ENCODE results near the gene SLC36A3.
A peak's percentile ranks its signal among the peaks of the same experiment; 100 is the strongest.

SLC36A3 gene

DNA sequence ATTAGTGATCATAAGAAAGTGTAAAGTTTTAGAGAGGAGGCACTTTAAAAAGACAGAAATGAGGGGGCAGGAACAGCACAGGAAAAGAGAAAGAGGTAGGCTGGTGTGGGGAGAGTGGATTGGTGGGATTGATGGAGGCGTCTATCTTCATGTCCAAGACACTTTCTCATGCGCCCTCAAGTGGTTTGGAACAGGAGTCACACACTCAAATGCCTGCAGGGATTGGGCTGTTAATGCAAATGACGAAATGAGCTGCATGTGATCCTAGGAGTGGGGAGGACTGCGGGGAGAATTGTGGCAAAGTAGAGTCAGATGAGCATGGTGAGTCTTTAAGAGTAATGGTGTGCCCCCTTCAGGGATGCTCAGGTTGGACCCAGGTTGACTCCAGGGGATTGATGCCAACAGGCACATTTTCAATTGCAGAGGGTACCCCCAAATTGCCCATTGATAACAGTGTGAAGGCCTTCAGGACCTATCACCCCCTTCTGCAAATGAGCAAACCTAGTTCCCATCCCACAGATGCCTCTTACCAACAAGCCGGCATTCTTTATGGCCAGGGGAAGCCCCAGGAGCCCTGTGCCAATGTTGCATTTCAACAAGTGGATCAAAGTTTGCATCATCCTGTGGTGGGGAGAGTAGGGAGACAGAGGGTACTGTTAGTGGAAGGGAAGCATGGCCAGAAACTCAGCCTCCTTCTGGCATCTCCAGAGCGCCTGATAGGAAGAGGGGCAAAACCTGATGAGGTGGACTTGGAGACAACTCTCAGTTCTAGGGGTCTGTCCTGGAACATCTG is 5.3 kb downstream of the SLC36A3 start:
- no peak for DNase-seq

DNA sequence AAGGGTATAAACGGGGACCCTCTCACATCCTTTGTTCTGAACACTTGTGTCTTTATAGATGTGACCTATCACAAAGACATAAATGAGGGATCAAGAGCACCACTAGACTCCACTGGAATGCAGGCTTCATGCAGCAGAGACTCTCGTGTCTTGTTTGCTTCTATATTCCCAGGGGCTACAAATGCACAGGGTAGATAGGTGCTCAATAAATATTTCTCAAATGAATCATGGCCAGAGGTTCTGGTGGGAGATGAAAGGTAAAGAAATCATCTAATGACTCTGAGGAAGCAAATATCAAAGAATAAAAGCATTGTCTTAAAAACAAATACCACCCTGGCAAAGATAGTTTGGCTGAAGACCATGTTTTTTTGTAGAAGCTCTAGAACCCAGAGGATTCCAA is 6.6 kb downstream of the SLC36A3 start:
- DNase-seq = no peak

DNA sequence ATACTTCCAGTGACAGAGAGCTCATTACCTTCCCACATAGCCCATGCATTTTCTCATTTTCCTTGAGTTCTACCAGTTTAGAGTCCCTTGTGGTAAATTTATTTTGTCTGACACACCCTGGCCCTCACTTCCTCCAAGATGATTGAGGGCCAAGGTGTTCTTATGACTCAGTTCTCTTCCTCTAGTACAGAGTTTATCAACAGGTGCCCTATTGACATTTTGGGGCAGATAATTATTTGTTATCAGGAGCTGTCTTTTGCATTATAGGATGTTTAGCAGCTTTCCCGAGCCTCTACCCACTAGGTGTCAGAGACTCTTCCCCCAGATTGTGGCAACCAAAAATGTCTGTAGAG is 7.1 kb downstream of the SLC36A3 start:
- no peak for DNase-seq

DNA sequence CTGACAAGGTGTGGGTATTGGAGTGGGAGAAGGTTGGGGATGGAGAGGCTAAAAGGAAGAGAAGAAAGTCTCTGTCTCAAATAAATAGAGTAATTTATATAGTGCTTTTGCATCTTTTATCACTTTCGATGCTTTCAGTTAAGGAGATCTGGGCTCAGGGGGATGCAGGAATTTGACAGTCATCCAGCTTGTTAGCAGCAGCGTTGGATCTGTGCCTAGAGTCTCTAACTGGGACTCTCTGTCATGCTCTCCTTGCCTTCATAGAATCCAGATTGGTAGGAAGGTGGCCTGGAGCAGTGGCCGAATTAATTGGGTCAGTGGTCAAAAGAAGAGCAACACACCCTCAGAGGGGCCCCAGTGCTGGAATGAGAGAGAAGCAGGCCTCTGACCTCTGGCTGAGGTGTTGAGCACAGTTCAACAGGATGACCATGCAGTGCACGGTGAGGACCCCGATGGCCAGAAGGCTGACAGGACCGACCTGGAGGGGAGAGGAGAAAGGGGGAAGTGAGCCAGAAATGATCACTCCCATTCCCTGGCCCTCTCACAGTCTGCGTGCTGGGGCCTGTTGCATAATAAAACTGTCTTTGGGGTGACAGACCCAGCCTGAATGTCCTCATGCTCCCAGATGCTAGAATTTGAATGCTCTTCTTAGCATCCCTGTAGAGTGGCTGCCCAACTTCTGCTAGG is 7.6 kb downstream of the SLC36A3 start:
- DNase-seq = no peak

DNA sequence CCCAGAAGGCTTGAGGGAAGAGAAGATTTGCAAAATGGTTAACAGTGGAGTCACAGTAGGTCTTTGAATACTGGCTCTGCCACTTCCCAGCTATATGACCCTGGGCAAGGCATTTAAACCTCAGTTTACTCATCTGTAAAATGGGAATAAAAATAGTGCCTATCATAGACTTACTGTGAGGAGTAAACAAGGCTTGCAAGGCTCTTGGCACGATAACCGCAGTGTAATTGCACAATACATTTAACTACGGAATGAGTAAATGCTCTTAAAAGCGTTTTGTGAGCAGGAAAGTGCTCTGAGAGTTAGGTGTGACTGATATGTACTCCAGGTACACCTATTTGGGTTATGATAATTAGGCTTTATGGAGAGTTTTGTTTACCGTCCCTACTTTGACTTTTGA is 8.4 kb downstream of the SLC36A3 start:
- DNase-seq = no peak

DNA sequence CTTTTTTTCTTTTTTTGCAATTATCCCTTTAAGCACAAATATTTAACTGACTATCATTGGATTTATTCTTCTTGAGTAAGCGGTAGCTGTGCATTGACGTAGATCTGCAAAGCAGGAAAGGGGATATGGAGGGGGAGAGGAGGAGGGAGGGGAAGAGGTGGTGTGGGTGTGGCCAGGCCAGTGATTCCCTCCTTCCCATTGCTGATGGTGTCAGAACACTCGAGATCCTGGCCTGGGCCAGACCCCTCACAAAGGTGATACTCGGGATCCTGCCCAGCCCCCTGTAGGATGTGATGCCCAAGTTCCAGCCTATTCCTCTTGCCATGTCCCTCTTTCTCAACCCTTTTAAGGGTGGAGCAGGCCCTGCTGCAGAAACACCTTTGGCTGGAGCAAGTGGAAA is 9.9 kb downstream of the SLC36A3 start:
- DNase-seq = no peak

DNA sequence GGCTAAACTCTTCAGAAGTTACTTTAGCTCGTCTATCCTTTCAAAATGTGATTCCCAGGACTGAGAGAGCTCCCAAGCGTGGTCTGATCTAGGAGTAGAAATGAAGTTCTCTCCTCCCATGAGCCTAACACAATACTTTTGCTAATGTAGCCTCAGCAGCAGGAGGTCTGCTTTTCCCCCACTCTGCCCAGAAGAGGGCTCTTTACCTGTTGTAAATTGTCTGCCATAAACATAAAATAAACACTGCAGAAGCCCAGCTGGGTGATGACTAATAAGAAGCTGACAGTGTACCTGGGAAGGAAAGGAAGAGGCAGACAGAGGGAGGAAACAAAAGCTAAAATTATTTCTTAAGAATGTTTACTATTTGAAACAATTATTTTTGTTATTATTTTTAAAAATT is 15.4 kb downstream of the SLC36A3 start:
- no peak for DNase-seq

DNA sequence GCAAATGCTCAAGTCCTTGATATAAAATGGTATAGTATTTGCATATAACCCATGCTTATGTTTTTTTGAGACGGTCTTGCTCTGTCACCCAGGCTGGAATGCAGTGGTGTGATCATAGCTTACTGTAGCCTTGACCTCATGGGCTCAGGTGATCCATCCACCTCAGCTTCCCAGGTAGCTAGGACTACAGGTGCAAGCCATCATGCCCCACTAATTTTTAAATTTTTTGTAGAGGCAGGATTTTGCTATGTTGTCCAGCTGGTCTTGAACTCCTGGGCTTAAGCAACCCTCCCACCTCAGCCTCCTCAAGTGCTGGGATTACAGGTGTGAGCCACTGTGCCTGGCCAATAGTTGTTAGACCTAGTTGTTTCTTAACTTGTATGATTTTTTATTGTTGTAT is 17.3 kb downstream of the SLC36A3 start:
- DNase-seq = no peak

DNA sequence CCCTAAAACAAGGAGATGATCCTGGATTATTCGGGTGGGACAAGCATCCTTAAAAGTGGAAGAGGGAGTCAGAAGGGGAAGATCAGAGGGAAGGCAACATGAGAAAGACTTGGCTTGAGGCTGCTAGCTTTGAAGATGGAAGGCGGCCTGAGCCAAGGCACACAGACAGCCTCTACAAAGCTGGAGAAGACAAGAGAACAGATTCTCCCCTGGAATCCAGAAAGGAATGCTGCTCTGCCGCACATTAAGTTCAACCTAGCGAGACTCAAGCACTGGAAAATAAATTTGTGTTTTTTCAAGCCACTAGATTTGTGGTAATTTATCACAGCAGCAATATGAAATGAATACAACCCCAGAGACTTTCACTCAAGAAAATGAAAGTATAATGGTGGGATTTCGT is 17.9 kb downstream of the SLC36A3 start:
- DNase-seq = no peak

DNA sequence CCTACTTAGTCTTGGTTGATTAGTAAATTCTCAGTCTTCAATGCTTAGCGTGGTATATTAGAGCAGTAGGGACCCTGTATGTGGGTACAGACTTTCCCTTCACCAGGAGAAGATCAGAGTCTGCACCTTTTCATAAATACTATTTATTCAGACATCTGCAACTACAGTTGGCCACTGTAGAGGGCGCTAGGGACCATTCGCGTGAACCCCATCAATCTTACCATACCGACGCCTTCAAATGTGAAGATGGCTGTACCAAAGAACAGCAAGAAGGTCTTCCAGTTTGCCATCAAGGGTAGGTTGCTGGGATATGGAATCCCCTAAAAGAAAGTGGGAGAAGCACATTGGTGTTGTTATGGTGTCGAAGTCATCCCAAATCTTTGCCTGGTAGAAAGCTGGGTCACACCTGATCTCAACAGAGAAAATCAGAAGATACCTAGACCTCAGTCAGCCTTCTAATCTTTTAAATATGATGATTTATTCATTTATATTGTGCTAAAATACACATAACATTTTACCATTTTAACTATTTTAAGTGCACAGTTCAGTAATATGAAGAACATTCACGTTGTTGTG is 19.1 kb downstream of the SLC36A3 start:
- no peak for DNase-seq

DNA sequence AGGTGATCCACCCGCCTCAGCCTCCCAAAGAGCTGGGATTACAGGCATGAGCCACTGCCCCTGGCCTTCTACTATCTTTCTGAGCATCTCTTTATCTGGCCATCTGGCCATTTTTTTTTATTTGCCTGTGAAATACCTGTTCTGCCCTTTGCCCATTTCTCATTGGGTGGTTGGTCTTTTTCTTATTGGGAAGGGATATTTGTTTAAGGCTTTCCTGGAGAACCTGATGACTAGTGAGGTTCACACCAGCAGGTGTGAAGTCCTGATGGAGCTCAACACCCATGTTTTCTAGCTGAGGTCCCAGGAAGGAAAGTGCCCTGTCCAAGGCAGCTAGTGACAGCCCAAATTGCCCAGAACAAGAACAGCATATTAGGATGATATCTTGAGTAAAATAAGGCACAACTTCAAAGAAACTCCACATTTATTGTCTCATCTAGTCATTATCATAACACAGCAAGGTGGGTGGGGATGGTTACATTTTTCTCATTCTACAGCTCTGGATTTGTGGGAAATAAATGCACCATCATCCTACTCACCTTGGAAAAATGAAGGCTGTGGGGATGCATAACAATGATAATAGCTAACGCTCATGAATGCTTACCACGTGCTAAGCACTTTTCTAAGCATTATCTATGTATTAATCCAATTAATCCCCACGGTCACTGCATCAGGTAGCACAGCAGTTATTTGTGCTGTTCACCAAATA is 20.3 kb downstream of the SLC36A3 start:
- no peak for DNase-seq

DNA sequence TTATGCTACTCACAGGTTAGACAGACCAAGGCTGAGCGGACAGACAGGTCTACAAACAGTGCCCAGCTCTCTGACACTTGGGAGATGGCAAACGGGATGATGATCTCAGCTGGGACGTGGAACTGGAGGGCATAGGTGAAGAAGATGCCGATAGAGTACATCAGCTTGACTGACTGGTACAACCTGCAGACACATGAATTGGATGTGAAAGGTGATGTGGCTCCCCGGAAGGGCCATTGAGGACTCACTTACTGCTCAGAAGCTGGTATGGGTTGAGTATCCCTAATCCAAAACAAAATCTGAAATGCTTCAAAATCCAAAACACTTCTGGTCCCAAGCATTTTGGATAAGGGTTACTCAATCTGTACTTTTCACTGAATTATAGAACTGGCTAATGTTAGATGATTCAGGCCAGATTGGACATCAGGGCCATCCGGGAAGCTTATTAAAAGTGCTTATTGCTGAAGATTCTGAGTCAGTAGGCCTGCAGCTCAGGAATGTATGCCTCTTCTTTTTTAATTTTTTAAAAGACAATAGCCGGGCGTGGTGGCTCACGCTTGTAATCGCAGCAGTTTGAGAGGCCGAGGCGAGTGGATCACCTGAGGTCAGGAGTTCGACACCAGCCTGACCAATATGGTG is 22.4 kb downstream of the SLC36A3 start:
- no peak for DNase-seq

DNA sequence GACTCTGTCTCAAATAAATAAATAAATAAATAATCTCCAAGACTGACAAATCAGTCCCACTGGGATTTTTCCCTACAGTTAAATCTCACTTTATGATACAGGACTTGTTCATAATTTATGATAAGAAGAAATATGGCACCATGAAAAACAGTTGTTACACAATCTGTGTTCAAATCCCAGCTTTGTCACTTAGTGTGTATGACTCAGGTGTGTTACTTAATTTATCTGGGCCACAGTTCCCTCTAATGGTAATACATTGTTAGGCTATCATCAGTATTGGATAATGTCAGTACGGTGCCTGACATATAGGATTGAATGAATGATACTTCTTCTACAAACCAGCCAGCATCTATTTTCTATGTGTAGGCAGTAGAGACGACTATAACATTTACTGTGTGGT is 23.1 kb downstream of the SLC36A3 start:
- DNase-seq = no peak

DNA sequence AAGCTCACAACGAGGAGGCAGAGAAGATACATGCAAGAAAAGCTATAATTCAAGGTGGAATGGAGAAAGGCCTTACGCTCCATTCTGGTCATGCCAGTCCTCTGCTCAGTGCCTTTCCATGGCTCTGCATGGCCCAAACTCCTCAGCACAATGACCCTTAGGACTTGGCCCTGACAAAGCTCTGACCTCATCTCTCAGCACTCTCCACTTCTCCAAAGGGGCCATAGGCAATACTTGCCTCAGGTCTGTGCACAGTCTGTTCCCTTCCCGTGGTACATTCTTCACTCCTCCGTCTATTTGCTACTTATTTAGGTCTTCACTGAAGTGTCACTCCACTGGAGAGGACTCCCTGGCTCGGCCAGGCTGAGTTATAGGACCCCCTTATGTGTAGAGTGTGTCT is 24.7 kb downstream of the SLC36A3 start:
- DNase-seq = no peak

DNA sequence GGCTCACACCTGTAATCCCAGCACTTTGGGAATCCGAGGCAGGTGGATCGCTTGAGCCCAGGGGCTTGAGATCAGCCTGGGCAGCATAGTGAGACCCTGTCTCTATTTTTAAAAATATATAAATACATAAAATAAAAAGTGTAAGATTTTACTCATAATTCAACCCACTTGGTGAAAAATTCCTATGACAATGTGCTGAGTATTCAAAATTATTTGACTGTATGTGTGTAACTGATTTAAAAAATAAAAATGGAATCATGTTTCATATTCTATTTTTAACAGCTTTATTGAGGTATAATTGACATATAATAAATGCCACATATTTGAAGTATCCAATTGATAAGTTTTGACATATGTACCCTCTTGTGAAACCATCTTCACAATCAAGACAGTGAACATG is 27.8 kb downstream of the SLC36A3 start:
- DNase-seq = no peak

DNA sequence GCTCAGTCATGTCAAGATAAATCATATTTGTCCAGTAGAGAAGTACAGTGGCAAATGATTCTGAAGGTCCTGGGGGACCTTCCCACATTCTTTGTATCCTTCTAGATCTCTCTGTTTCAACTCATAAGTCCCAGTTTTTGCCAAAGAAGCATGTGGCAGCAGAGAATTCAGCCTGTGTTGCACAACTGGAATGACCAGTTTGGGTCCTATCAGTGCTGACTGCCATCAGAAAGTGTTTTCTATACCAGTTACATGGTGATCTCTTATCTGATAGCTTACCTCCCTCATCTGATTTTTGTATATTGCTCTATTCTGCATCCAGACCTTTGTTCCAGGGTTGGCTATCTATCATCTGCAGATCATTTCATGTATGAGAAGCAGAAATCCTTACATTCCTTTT is 28.9 kb downstream of the SLC36A3 start:
- no peak for DNase-seq

DNA sequence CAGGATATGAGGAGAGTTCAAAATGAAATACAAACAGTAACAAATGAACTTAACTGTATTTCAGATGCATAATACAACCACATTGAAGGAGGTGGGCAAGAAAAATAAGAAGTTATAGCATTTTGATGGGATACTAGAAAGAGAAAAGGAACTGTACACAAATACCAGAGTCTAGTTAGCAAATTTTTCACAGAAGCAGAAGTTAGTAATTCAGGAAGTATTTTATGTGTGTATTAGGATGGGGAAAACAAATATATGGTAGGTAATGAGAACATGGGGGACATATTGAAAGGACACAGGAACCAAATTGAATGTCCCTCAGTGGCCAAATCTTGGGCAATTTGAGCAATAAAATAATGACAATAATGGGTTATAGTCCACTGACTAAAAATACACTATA is 32.2 kb downstream of the SLC36A3 start:
- no peak for DNase-seq

DNA sequence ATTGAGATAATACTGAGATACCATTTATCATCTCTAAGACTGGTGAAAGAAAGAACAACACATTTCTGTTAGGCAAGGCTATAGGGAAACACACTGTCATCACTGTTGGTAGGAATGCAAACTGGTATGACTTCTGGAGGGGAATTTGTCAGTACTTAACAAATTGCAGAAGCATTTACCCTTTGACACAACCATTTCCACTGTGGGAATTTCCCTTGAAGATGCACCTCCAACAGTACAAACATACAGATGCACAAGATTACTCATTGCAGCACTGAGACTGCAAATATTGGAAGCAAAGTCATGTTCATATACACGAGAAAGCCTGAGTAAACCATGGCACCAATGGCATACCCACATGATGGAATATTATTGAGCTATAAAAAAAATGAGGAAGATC is 33.0 kb downstream of the SLC36A3 start:
- no peak for DNase-seq

DNA sequence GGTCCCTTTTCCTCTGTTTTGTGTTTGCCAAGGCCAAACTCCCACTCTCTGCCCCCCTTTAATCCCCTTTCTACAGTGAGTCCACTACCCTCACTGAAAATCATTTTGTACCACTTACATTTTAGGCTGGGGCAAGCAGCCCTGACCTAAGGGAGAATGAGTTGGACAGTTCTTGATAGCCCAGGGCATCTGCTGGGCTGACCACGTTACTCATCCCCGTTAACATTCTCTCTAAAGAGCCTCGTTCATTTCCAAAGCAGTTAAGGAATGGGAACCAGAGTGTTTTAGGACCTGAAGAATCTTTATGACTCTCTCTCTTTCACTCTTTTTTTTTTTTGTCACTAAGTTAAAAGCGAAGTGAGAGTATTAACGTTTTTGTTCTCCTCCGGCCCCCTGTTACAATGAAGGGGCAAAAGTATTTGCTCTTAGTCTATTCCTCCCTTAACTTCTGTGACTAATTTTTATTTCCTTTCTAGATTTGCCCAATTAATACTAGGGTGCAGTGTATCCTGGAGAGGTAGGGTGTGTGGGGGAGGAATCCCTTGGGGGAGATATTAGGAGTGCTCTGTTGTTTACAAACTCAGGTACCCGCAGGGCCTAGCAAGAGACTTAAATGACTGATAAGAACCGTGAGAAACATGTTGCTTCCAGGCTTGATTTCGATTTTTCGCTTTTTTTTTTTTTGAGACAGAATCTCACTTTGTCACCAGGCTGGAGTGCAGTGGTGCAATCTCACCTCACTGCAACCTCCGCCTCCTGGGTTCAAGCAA is 35.9 kb downstream of the SLC36A3 start:
- no peak for DNase-seq

DNA sequence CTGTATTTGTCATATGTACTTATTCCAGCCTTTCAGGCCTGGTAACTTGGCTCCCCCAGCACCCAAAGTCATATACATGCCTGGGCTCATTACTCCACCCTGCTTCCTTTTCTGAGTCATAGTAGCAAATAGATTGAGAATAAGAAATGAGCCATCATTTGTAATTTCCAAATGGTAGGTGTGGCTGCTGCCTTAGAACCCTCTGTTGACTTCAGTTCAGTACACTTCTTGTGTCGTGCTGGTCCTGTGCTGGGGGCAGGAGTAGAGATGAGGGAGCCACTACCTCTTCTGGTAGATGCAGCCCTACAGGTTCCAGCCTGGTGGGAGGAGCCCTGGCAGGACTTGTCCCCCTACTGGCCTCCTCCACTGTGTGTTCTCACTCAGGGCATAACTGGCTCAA is 39.5 kb downstream of the SLC36A3 start:
- DNase-seq = peak; percentile 17

DNA sequence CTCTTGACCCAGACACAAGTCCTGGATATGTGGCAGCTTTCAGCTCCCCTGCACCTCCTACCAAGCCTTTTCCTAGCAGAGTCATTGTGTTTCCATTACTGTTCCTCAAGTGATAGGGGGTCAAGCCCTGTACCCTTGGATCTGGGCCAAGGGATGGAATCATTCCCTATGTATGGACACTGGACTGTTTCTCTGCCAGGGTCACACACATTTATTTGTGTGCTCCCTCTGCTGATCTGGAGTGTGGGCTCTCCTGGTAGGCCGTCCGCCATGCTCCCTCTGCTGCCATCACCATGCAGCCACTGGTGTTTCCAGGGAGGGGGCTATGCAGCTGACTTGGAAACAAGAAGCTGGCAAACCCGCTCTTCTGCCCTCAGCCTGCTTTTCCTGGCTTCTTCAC is 41.0 kb downstream of the SLC36A3 start:
- DNase-seq = no peak

DNA sequence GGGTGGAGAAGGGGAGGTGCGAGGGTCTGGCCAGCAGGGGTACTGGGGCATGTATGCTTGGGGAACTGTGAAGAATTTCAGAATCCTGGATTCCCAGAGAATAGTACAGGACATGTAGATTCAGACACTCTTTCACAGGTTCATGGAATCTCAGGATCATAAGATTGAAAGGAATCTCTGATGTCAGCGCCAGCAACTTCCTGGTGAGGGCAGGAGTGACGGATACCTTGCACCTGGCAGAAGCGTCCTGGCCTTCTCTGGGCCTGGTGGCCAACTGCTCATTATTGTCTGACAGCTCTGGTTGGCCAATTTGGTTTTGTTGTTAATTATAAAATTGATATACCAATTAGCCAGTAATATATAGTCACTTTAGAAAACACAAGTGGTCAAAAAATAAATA is 43.6 kb downstream of the SLC36A3 start:
- DNase-seq = no peak

DNA sequence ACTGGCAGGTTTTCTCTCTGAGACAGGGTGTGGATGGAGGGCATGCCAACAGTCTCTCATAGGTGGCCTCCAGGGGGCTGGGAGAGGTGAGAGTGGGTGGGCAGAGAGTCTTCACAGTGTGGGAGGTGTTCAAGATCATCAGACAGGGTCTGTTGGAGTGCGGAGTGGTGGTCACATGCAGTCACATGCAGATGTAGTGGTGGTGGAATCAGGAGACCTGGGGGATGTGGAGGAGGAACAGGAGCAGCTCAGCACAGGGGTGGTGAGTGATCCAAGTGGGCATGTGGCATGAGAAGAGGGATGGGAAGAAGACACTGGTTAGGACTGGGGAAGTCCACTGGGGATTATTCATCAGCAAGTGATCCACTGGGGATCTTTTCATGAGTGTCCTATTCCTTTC is 44.8 kb downstream of the SLC36A3 start:
- no peak for DNase-seq
